ENCODE results near the gene SIPA1L2. TPM values are rescaled to one million over a fixed set of nuclear protein-coding genes. Genes with fewer than 3 reads are reported as not detected.

Gene SIPA1L2
- total and polyA plus RNA-seq, 10 of the 15 experiments (the other 5 are each of a cell fraction or from before 2014, with no cell fraction given) = 0.01 to 0.18 TPM; not detected in 8

DNA sequence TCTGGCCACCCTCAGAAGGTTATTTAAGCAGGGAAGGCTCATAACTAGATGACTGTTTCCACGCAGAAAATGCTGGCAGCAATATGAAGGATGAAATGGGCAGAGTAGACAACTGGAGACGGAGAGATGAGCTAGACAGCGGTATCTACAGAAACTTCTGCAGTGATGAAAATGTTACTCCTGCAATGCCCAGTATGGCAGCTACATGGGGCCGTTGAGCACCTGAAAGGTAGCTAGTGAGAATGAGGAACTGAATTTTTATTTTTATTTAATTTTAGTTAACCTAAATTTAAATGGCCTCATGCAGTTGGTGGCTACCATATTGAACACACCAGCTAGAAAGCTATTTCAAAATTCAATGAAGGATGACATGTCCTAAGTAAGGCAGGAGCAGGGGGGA lies 27.3 kb downstream of the SIPA1L2 start (continued):
- TF ChIP-seq, protein P1, sequence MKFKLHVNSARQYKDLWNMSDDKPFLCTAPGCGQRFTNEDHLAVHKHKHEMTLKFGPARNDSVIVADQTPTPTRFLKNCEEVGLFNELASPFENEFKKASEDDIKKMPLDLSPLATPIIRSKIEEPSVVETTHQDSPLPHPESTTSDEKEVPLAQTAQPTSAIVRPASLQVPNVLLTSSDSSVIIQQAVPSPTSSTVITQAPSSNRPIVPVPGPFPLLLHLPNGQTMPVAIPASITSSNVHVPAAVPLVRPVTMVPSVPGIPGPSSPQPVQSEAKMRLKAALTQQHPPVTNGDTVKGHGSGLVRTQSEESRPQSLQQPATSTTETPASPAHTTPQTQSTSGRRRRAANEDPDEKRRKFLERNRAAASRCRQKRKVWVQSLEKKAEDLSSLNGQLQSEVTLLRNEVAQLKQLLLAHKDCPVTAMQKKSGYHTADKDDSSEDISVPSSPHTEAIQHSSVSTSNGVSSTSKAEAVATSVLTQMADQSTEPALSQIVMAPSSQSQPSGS (IDR thresholded peaks at IDR 0.05; ENCODE audit: low read length) = no peak
- TF ChIP-seq YY1 (IDR thresholded peaks at IDR 0.05; ENCODE audit: low read depth, low read length) (no peak), BRCA1 (IDR thresholded peaks at IDR 0.05; ENCODE audit: low read depth, low read length) (no peak), ZNF384 (IDR thresholded peaks at IDR 0.05; ENCODE audit: borderline replicate concordance, low read depth, low read length) (no peak), RUNX3 (IDR thresholded peaks at IDR 0.05; ENCODE audit: low read length) (no peak), WRNIP1 (IDR thresholded peaks at IDR 0.05; ENCODE audit: borderline replicate concordance, low read depth, low read length) (no peak)

DNA sequence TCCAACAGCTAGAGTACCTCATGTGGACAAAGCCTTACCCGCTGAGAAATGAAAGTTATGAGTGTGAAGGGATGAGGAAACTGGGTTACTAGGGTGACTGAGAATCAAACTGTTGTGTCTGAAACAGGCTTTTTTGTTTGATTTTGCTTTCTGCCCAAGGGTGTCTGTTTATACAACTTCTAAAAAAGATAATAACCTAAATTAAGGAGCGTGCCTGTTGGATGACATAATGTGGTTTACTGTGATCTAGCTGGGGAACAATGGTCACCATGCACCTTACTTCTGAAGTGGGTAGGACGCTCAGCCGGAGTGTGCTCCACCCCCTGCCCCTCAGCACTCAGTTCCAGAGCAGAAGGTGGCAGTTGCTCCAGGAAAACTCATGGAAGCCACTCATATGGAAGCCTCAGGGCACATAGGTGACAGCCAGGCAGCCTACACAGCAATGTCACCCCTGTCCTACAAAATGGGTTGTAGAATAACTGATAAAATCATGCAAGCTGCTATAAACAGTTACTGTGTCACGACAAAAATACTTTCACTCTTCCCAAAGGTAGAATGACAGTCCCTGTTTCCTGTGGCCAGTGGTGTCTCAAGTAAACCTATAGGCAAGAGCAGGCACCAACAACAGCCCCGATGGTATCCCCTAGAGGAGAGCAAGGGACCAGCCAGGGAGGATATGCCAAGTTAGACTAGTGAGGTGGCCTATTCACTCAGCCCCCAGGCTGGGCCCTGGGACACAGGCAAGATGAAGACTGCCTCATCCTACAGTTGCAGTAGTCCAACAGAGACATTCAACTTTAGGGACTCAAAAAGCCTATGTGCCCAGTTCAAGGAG lies 29.3 kb downstream of the SIPA1L2 start:
- CTCF ChIA-PET = no interaction called here
- Histone ChIP-seq H3K27me3 (replicated peaks in 1 of 2; ENCODE audit: control insufficient read depth in 2 of 2, insufficient read depth in 2 of 2, low read length in 1 of 2) (no peaks in the 10 kb centered on the region), H3K27ac (ENCODE audit: control insufficient read depth, insufficient read depth) (no peak overlapping the region), H3K36me3 (ENCODE audit: control insufficient read depth in 2 of 2, insufficient read depth in 2 of 2, low read length in 1 of 2) (no peaks in the 10 kb centered on the region), H3K9ac (ENCODE audit: control insufficient read depth, insufficient read depth, low read length) (no peak overlapping the region), H2AFZ (ENCODE audit: control insufficient read depth, low read depth, low read length) (no peak overlapping the region), H3K79me2 (ENCODE audit: control insufficient read depth, insufficient read depth, low read length) (no peaks in the 10 kb centered on the region), H4K20me1 (ENCODE audit: control insufficient read depth, insufficient read depth) (no peaks in the 10 kb centered on the region), H3K4me3 (no peak overlapping the region), H3K4me1 (ENCODE audit: control insufficient read depth, insufficient read depth, low read length) (peaks cover 36% of the 10 kb centered on the region), H3K9me3 (replicated peaks; ENCODE audit: control insufficient read depth, insufficient read depth, low read length) (no peaks in the 10 kb centered on the region), H3K4me2 (ENCODE audit: control insufficient read depth, insufficient read depth) (no peak overlapping the region)
- no peak for DNase-seq (ENCODE audit: low read depth, low spot score)
- in situ Hi-C loops (cut with MboI) (no loop called here), intact Hi-C loops (cut with micrococcal nuclease; ENCODE audit: unreplicated experiment) (no loop called here)
- TF ChIP-seq POLR2AphosphoS2 (IDR thresholded peaks at IDR 0.05; ENCODE audit: low read depth, low read length) (no peak), YY1 (IDR thresholded peaks at IDR 0.05; ENCODE audit: low read depth, low read length) (no peak), MYB (IDR thresholded peaks at IDR 0.05; ENCODE audit: borderline replicate concordance, low read depth, low read length) (no peak), RCOR1 (conservative IDR thresholded peaks at IDR 0.05; ENCODE audit: low read depth, low read length) (no peak)
- WGBS (ENCODE audit: insufficient coverage, insufficient replicate concordance, low lambda C conversion rate, missing lambda C conversion rate) = 21% methylated on average over 6 of the region's 6 CpGs
- FAIRE-seq = peak; percentile 73
- RAD21 ChIA-PET (ENCODE audit: unreplicated experiment) = no interaction called here
- BruUV-seq (replicated peaks) = no TSS peak
- POLR2A ChIA-PET = no interaction called here
- SMC1A ChIA-PET (ENCODE audit: uncharacterized antibody, unreplicated experiment) = no interaction called here
- ATAC-seq = peak; percentile 63

All from GM12878 (cell line).